ENCODE measurements around the gene CCDC138.

The CCDC138 gene

GRCh38 chr2:108920686-108921085 lies 134.1 kb downstream of the CCDC138 start:
- DNase-seq: no peak

- DNase-seq: no peak
Observed at GRCh38 chr2:108921096-108922030, 134.8 kb downstream of the CCDC138 start.

- DNase-seq: no peak
Observed at GRCh38 chr2:108922141-108922915, 135.8 kb downstream of the CCDC138 start.

GRCh38 chr2:108923019-108923700 lies 136.6 kb downstream of the CCDC138 start:
- no peak for DNase-seq

GRCh38 chr2:108923736-108924579 lies 137.4 kb downstream of the CCDC138 start:
- no peak for DNase-seq

GRCh38 chr2:108924580-108925251 lies 138.1 kb downstream of the CCDC138 start:
- DNase-seq: no peak

GRCh38 chr2:108925286-108925685 lies 138.7 kb downstream of the CCDC138 start:
- DNase-seq: no peak

GRCh38 chr2:108925735-108926134 lies 139.2 kb downstream of the CCDC138 start:
- DNase-seq: no peak

Measured in activated CD4-positive, CD25-positive, alpha-beta regulatory T cell treated with anti-CD3 and anti-CD28 coated beads, Interleukin-2, amount 50 U/mL, for 72 hours (primary cell).